Retina (tissue), 1 donor: ENCODE results near the gene GRIK1.

Experiments used
- DNase-seq: peaks from one replicate; pipeline ENCODE4 v3.0.0-alpha.2; 2016

The GRIK1 gene

GRCh38 chr21:29826386-29826785, 113.4 kb downstream of the GRIK1 start:
- no peak for DNase-seq

DNA sequence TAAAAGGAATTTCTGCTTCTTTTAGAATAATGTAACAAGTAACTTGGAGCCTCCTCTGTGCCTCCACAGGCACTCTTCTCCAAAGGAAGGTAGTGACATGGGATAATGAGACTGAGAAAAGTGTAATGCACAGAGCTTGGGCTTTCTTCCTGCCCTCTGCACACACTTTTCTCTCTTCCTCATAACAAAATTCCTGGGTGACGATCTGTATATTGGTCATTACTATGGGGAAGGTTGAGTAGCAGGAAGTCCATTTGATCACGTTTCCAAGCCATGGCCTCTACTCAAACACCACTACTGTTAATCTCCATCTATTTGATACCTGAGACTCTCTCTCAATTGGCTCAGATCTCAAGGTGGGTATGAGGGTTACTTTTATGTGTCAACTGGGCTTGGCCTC, 113.9 kb downstream of the GRIK1 start:
- no peak for DNase-seq

GRCh38 chr21:29825345-29825744, 114.5 kb downstream of the GRIK1 start:
- DNase-seq: no peak

GRCh38 chr21:29822064-29822463, 117.7 kb downstream of the GRIK1 start:
- DNase-seq: no peak

DNA sequence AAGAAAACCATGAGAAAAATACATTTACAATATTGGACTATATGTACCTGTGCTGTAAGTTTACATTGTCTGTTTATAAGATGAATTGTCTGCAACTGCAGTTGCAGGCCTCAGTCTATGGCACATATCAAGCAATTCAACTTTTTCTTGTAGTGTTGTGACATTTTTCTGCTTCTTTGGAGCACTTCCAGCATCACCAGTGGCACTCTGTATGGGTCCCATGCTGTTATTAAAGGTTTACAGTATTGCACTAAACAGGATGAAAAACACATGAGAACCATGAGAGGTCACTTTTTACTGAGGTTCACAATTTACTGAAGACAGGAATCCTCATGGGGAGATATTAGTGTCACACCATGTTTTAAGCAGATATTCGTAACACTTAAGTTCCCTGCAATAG, 118.6 kb downstream of the GRIK1 start:
- no peak for DNase-seq

GRCh38 chr21:29819675-29820326, 120.0 kb downstream of the GRIK1 start:
- no peak for DNase-seq

GRCh38 chr21:29818383-29818921, 121.3 kb downstream of the GRIK1 start:
- no peak for DNase-seq

- no peak for DNase-seq
Measured at GRCh38 chr21:29817450-29817849, 122.3 kb downstream of the GRIK1 start.

DNA sequence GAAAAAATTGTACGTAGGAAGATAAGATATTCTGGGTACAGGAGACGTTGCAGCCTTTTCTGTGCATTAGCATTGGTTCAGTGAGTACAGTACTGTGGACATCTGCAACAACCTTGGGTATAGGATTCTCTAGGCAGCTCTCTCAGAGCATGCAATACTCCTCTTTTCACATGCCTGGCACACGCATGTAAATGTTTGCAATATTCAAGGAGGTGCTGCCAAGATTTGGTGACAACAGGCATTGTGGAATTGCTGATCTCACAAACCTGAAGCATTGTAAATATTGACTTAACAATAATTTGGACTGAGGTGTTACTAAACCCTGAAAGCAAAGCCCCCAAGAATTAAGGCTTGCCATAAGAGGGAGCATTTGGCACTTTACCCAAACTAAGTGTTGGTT, 126.8 kb downstream of the GRIK1 start:
- DNase-seq: no peak

- no peak for DNase-seq
Measured at GRCh38 chr21:29810871-29811270, 128.9 kb downstream of the GRIK1 start.

GRCh38 chr21:29808153-29808552, 131.6 kb downstream of the GRIK1 start:
- DNase-seq: no peak

DNA sequence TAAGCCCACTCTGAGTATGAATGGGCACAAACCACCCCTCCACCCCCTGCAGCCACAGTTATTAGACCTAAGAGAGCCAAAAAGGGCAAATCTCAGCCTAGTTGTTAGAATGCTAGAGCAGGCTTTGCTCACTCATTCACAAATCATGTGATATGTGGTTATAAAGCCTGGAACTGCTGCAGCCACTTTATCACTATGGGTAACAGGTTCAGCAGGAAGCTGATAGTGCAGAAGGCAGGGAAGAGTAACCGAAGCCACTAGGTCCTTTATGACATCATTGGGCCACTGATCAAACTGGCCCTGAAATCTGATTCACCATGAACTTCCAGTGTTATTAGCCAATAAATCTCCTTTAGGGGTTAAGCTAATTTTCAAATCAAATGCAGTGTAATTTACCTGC, 134.7 kb downstream of the GRIK1 start:
- no peak for DNase-seq

DNA sequence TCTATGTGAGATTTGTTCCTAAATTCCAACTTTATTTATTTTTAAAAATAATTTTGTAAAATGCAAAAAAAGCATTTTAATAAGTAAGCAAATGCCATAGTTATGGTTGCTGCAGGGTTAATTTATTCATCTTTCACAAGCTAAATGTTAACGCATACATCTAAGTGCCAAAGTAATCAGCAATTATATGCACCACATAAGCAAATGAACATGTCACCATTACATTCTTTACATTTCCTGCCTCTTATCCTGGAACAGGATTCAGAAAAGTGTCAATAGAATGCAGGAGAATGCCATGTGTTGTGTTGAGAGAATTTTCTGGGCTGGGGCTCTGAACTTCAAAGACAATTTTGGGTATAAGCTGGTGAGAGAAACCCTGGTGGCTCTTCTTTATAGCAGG, 136.6 kb downstream of the GRIK1 start:
- no peak for DNase-seq

GRCh38 chr21:29801122-29801521, 138.7 kb downstream of the GRIK1 start:
- DNase-seq: no peak

DNA sequence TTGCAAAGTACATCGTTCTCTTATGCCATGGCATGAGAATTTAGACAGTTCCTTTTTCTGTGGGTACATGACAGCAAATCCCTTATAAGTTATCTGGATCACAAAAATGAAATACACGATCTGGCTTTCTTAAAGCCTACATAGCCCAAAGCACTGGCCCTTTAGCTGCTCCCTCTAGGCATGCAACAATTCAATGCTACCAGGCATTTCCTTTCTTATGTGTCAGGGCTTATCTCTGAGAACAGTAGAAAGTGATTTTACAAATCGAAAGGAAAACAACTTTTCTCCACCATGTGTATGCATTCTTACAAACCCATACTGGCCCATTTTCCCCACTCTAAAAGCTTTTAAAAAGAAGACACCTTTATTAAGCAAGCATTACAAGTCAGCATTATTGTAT, 139.7 kb downstream of the GRIK1 start:
- no peak for DNase-seq

DNA sequence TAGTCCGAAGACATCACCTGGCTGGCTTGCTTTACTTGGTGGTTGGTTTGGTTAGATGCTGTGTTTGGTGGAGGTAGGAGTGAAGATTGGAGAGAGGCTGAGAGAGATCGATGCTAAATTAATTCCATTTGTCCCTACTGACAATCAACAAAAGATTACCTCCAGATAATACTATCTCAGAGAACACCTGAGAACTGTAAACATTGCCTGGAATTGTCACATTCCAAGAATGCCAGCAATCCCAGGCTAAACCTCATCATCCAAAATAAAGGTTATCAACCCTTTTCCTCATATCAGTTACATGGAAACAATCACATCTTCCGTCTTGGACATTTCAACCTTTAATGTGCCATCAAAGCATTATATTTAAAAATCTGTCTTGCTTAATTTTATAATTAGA, 141.0 kb downstream of the GRIK1 start:
- DNase-seq: no peak

GRCh38 chr21:29797155-29797554, 142.6 kb downstream of the GRIK1 start:
- DNase-seq: no peak

GRCh38 chr21:29793712-29794111, 146.1 kb downstream of the GRIK1 start:
- no peak for DNase-seq

DNA sequence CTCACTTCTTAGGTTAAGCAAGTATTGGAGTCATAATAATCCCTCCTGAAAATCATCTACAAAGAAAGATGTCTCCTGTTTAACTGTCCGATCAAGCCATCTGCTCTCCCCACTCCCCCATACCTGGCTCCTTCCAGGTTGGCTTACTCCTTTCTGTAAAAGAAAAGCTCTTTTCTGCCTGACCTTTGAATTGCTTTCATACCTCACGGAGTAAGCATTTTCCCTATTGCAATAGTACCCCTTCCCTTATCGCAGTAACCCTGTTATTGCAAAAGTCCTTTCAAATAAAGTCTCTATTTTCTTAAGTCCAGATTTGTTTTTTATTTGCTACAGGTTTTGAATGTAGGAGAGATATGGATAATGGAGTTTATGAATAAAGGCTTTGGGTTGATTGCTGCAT, 150.4 kb downstream of the GRIK1 start:
- no peak for DNase-seq

- DNase-seq: no peak
Measured at GRCh38 chr21:29788752-29789151, 151.0 kb downstream of the GRIK1 start.

DNA sequence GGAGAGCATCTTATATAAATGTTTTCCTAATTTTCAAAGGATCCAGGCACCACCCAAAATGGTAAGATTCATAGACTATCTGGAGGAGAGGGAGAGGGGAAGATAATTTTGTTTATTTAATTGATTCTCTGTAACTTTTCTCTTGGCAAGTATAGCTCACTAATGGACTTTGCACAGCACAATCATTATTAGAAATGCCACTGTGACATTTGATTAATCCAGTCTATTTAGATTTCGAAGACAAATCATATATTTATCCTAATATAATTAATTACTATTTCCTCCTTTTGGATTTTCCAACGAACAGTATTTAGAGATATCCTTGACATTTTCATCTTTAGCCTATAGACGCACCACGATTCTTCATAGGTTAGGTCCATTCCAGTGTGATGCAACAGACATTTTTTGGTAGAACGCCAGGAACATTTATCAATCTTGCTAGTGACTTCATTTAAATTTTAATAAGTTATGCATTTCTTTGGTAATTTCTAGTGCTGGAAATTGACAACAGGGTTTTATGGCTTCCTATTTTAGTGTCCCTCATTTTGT, 152.4 kb downstream of the GRIK1 start:
- DNase-seq: no peak

- DNase-seq: no peak
Measured at GRCh38 chr21:29786496-29787360, 153.1 kb downstream of the GRIK1 start.

DNA sequence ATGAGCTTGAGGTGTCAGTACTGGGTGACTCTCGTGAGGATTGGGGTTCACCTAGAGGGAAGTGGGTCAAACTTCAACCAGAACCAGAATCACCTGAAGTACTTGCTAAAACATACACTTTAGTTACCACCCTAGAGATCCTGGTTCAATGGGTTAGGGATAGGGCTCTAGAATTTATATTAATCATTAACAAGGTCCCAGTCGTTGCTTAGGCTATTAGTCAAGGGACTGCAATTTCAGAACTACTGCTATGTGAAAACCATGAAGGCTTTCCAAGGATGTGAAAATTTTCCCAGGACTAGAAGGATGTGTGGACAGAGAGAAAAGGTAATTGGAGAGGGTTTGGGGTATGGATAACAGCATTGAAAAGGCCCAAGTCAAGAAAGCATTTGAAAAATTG, 162.6 kb downstream of the GRIK1 start:
- DNase-seq: no peak

- DNase-seq: no peak
Measured at GRCh38 chr21:29775462-29775861, 164.3 kb downstream of the GRIK1 start.
